H1 (cell line): ENCODE measurements around the gene MESD. TPM values are rescaled to one million over a fixed set of nuclear protein-coding genes. Genes with fewer than 3 reads are reported as not detected.

Experiments
- CTCF ChIA-PET: fragments of 300-600 bp; sonication (Branson Sonifier 250); formaldehyde crosslinking; loops from one replicate; lab custom pipeline; 2021; ENCODE audit not compliant: partially characterized antibody; lab: Charles Lee
- POLR2A ChIA-PET: fragments of 300-600 bp; sonication (Branson Sonifier 250); formaldehyde crosslinking; loops from one replicate; lab custom pipeline; 2021; ENCODE audit warnings: inconsistent platforms; ENCODE audit not compliant: partially characterized antibody; lab: Charles Lee
- DNase-seq, 2 experiments: peaks; one replicate each; pipeline versions ENCODE4 v3.0.0 to v3.0.0-alpha.2; 2010 to 2022; ENCODE audit warnings: low spot score in 2 of 2, low read depth in 1 of 2, mixed read lengths in 1 of 2
- FAIRE-seq: peaks from 2 replicates; lab custom pipeline; 2011; peaks lifted over from hg19 to GRCh38; lab: Jason Lieb, UNC
- H2AFZ ChIP-seq: 2 replicates; pipeline ENCODE4 v1.8.1; 2012; ENCODE audit warnings: low read length, inconsistent platforms
- H2AK5ac ChIP-seq: 2 replicates; pipeline ENCODE4 v1.6.1; 2013; ENCODE audit warnings: low read depth, low read length
- H2BK120ac ChIP-seq: replicated peaks from 2 replicates; pipeline ENCODE3; 2013; ENCODE audit warnings: low read depth, low read length, inconsistent platforms
- H2BK12ac ChIP-seq: 2 replicates; pipeline ENCODE4 v1.6.1; 2013; ENCODE audit warnings: low read depth, low read length
- H2BK15ac ChIP-seq: 2 replicates; pipeline ENCODE4 v1.6.1; 2013; ENCODE audit warnings: low read length
- H2BK20ac ChIP-seq: 2 replicates; pipeline ENCODE4 v1.6.1; 2013; ENCODE audit warnings: low read length
- H2BK5ac ChIP-seq: 2 replicates; pipeline ENCODE4 v1.6.1; 2013; ENCODE audit warnings: low read depth, low read length
- H3K14ac ChIP-seq: 2 replicates; pipeline ENCODE4 v1.6.1; 2013; ENCODE audit warnings: inconsistent platforms; ENCODE audit not compliant: insufficient read length
- H3K18ac ChIP-seq: 2 replicates; pipeline ENCODE4 v1.6.1; 2013; ENCODE audit warnings: low read length; ENCODE audit errors: extremely low read depth
- H3K23ac ChIP-seq: 2 replicates; pipeline ENCODE4 v1.6.1; 2013; ENCODE audit warnings: inconsistent platforms; ENCODE audit not compliant: insufficient read length
- H3K23me2 ChIP-seq: 2 replicates; pipeline ENCODE4 v1.6.1; 2013; ENCODE audit warnings: low read depth, low read length
- H3K27ac ChIP-seq: 2 replicates; pipeline ENCODE4 v1.6.1; 2011; ENCODE audit warnings: low read depth, low read length, inconsistent platforms
- H3K27me3 ChIP-seq, 4 experiments: replicated peaks in 1 of 4; 1 replicate in 1 of 4; 2 replicates in 3 of 4; pipeline versions ENCODE4 v1.6.1 to v1.8.1; 2011 to 2013; ENCODE audit warnings: low read length in 3 of 4, mild to moderate bottlenecking in 3 of 4, inconsistent platforms in 2 of 4, mixed read lengths in 2 of 4, moderate library complexity in 1 of 4; ENCODE audit not compliant: control insufficient read depth in 3 of 4, insufficient read depth in 3 of 4; ENCODE audit errors: extremely low read depth in 1 of 4
- H3K36me3 ChIP-seq, 4 experiments: 2 replicates each; pipeline versions ENCODE4 v1.6.1 to v1.8.1; 2011 to 2013; ENCODE audit warnings: mild to moderate bottlenecking in 4 of 4, low read length in 3 of 4, moderate library complexity in 2 of 4, control low read depth in 1 of 4, inconsistent platforms in 1 of 4; ENCODE audit not compliant: insufficient read depth in 4 of 4, control insufficient read depth in 2 of 4
- H3K4ac ChIP-seq: replicated peaks from 2 replicates; pipeline ENCODE3; 2013; ENCODE audit warnings: low read length, low read depth, mixed read lengths, inconsistent platforms; ENCODE audit not compliant: insufficient read length
- H3K4me1 ChIP-seq, 4 experiments: replicated peaks in 1 of 4; 1 replicate in 1 of 4; 2 replicates in 3 of 4; pipeline versions ENCODE4 v1.6.1 to v1.8.1; 2011 to 2013; ENCODE audit warnings: low read length in 3 of 4, inconsistent platforms in 2 of 4, mixed read lengths in 1 of 4; ENCODE audit not compliant: insufficient read depth in 4 of 4, control insufficient read depth in 3 of 4
- H3K4me2 ChIP-seq, 2 experiments: 2 replicates each; pipeline versions ENCODE4 v1.6.1 to v1.8.1; 2011 to 2013; ENCODE audit warnings: low read depth in 2 of 2, low read length in 2 of 2, control low read depth in 1 of 2, inconsistent platforms in 1 of 2, mild to moderate bottlenecking in 1 of 2; ENCODE audit not compliant: insufficient read depth in 1 of 2
- H3K4me3 ChIP-seq, 4 experiments: fragments of 200-600, 300-600 bp in 1 of 4; sonication (generic), shearing (Covaris generic), sonication (Bioruptor Twin) in 1 of 4; 2 replicates each; pipeline versions ENCODE4 v1.5.1 to v1.8.1; 2011 to 2016; ENCODE audit warnings: low read length in 4 of 4, low read depth in 3 of 4, control low read depth in 2 of 4, inconsistent platforms in 2 of 4, mild to moderate bottlenecking in 2 of 4, mixed read lengths in 1 of 4, moderate library complexity in 1 of 4; ENCODE audit not compliant: insufficient read depth in 2 of 4; ENCODE audit errors: extremely low read depth in 1 of 4
- H3K56ac ChIP-seq: replicated peaks from 2 replicates; pipeline ENCODE3; 2013; ENCODE audit warnings: low read depth, mild to moderate bottlenecking, mixed read lengths, low read length, inconsistent platforms; ENCODE audit not compliant: insufficient read length
- H3K79me1 ChIP-seq: 2 replicates; pipeline ENCODE4 v1.6.1; 2013; ENCODE audit warnings: low read depth, low read length, control low read depth
- H3K79me2 ChIP-seq, 2 experiments: 2 replicates each; pipeline versions ENCODE4 v1.6.1 to v1.8.1; 2012 to 2013; ENCODE audit warnings: low read length in 2 of 2, mild to moderate bottlenecking in 2 of 2, inconsistent platforms in 1 of 2; ENCODE audit not compliant: insufficient read depth in 2 of 2, control insufficient read depth in 1 of 2
- H3K9ac ChIP-seq, 4 experiments: replicated peaks in 1 of 4; 1 replicate in 1 of 4; 2 replicates in 3 of 4; pipeline versions ENCODE4 v1.6.1 to v1.8.1; 2011 to 2013; ENCODE audit warnings: low read depth in 3 of 4, low read length in 3 of 4, control low read depth in 2 of 4, mild to moderate bottlenecking in 2 of 4, moderate library complexity in 2 of 4, inconsistent platforms in 1 of 4; ENCODE audit errors: extremely low read depth in 1 of 4
- H3K9me3 ChIP-seq, 2 experiments: 2 replicates each; pipeline versions ENCODE4 v1.6.1 to v1.8.1; 2012 to 2013; ENCODE audit warnings: mild to moderate bottlenecking in 2 of 2, moderate library complexity in 2 of 2, control low read depth in 1 of 2, inconsistent platforms in 1 of 2, low read depth in 1 of 2, low read length in 1 of 2, mixed read lengths in 1 of 2; ENCODE audit not compliant: insufficient read depth in 2 of 2
- H4K20me1 ChIP-seq, 2 experiments: replicated peaks in 1 of 2; 2 replicates each; pipeline versions ENCODE3 to v1.8.1; 2011 to 2013; ENCODE audit warnings: inconsistent platforms in 2 of 2, low read length in 2 of 2, mild to moderate bottlenecking in 1 of 2; ENCODE audit not compliant: insufficient read depth in 2 of 2, control insufficient read depth in 1 of 2
- H4K5ac ChIP-seq: 2 replicates; pipeline ENCODE4 v1.6.1; 2013; ENCODE audit warnings: low read length, low read depth, mixed read lengths, inconsistent platforms; ENCODE audit not compliant: insufficient read length
- H4K8ac ChIP-seq: 2 replicates; pipeline ENCODE4 v1.8.0; 2013; ENCODE audit warnings: mild to moderate bottlenecking, moderate library complexity, low read length, inconsistent platforms; ENCODE audit not compliant: insufficient read depth; ENCODE audit errors: extremely low read depth
- H4K91ac ChIP-seq: replicated peaks from 2 replicates; pipeline ENCODE3; 2013; ENCODE audit warnings: low read length, mixed read lengths, inconsistent platforms; ENCODE audit not compliant: insufficient read length
- ASH2L ChIP-seq: fragments of 200-600, 300-600 bp; sonication (generic); IDR thresholded peaks from one replicate; pipeline ENCODE4 v1.7.1; 2017; ENCODE audit warnings: low read length
- ATF3 ChIP-seq: IDR thresholded peaks from 2 replicates; pipeline ENCODE4 v1.6.1; 2011; ENCODE audit warnings: low read depth, mild to moderate bottlenecking, low read length; ENCODE audit not compliant: insufficient read depth
- CBX5 ChIP-seq: fragments of 300-800, 300-1000 bp; sonication (generic); IDR thresholded peaks from 2 replicates; pipeline ENCODE4 v1.7.1; 2016; ENCODE audit warnings: antibody characterized with exemption, low read length, low read depth
- EZH2 ChIP-seq: fragments of 200-600 bp; sonication (generic); IDR thresholded peaks from 2 replicates; pipeline ENCODE4 v1.7.1; 2012; ENCODE audit warnings: low read depth, mild to moderate bottlenecking, moderate library complexity, low read length, inconsistent platforms; ENCODE audit not compliant: severe bottlenecking
- GTF2F1 ChIP-seq: IDR thresholded peaks from 2 replicates; pipeline ENCODE4 v1.6.1; 2012; ENCODE audit warnings: low read depth, low read length, improper control_type of control experiment, borderline replicate concordance
- MAX ChIP-seq: IDR thresholded peaks from 2 replicates; pipeline ENCODE4 v1.6.1; 2012; ENCODE audit warnings: inconsistent platforms
- RXRA ChIP-seq: IDR thresholded peaks from 2 replicates; pipeline ENCODE4 v1.6.1; 2011; ENCODE audit warnings: low read depth, mild to moderate bottlenecking, low read length, moderate library complexity; ENCODE audit not compliant: insufficient read depth
- TAF1 ChIP-seq: IDR thresholded peaks from 2 replicates; pipeline ENCODE4 v1.6.1; 2011; ENCODE audit warnings: mild to moderate bottlenecking, low read depth, low read length
- TBP ChIP-seq: IDR thresholded peaks from 2 replicates; pipeline ENCODE4 v1.6.1; 2011; ENCODE audit warnings: low read depth, low read length, improper control_type of control experiment
- TCF12 ChIP-seq: IDR thresholded peaks from 2 replicates; pipeline ENCODE4 v1.6.1; 2011; ENCODE audit warnings: low read depth, mild to moderate bottlenecking, low read length
- YY1 ChIP-seq: IDR thresholded peaks from 2 replicates; pipeline ENCODE4 v1.6.1; 2011; ENCODE audit warnings: low read depth, mild to moderate bottlenecking, low read length
- whole genome bisulfite sequencing, 2 experiments: shearing (Covaris generic) in 1 of 2; methylation state at CpG; one replicate each; pipeline versions ENCODE4 v1.1.6 to v1.1.7; 2013 to 2015; ENCODE audit warnings: low lambda C conversion rate in 2 of 2, mixed read lengths in 2 of 2, inconsistent platforms in 1 of 2, low coverage in 1 of 2, missing lambda C conversion rate in 1 of 2; ENCODE audit not compliant: insufficient replicate concordance in 2 of 2, insufficient coverage in 1 of 2, insufficient read length in 1 of 2; ENCODE audit errors: extremely low coverage in 1 of 2, missing lambda C conversion rate in 1 of 2; 5-methylcytosine and 5-hydroxymethylcytosine counted together
- polyA plus RNA-seq, 7 experiments: library from polyadenylated mRNA; depleted of rRNA in 3 of 7; stranded (reverse) in 5 of 7; unstranded in 2 of 7; fragments of >200 nt in 5 of 7; fragments of 200-250 nt in 2 of 7; gene quantifications; 1 replicate in 5 of 7; 2 replicates in 1 of 7; 4 replicates in 1 of 7; pipeline versions ENCODE4 v1.2.1 to v1.2.3, GENCODE V29; 2011 to 2013; ENCODE audit warnings: missing spikeins in 2 of 7, mixed read lengths in 2 of 7
- total RNA-seq: library from RNA; stranded (reverse); fragmentation: NEBNext Ultra II Directional; extraction: Animal tissue kit (Norgen Biotek cat#: 25700); gene quantifications from 2 replicates; pipeline ENCODE4 v1.2.1, GENCODE V29; 2021

Gene MESD
- total and polyA plus RNA-seq, 2 of the 8 experiments (the other 6 are each of a cell fraction or from before 2014, with no cell fraction given) = 11.0 to 28.3 TPM

- Histone ChIP-seq H3K9me3 (no peaks in the 10 kb centered on the region), H3K4me3 (no peak overlapping the region), H2BK20ac (no peak overlapping the region), H3K4me2 (no peak overlapping the region), H4K20me1 (peaks cover 0 to 3% of the 10 kb centered on the region in 2 experiments), H2BK12ac (no peak overlapping the region), H3K18ac (no peak overlapping the region), H3K14ac (no peak overlapping the region), H4K8ac (no peak overlapping the region), H2AK5ac (no peak overlapping the region), H2BK15ac (no peak overlapping the region), H3K27me3 (no peaks in the 10 kb centered on the region), H3K23ac (no peak overlapping the region), H3K79me1 (no peaks in the 10 kb centered on the region), H3K79me2 (no peaks in the 10 kb centered on the region), H3K36me3 (peaks cover 8 to 14% (median 11%) of the 10 kb centered on the region in 4 experiments; a peak in 5 of 8 replicates), H3K56ac (no peak overlapping the region), H3K4me1 (no peaks in the 10 kb centered on the region; a peak in 1 of 7 replicates), H3K27ac (no peak overlapping the region), H3K23me2 (no peaks in the 10 kb centered on the region), H4K91ac (no peak overlapping the region), H2BK120ac (no peak overlapping the region), H3K9ac (no peak overlapping the region), H2AFZ (no peak overlapping the region), H4K5ac (no peak overlapping the region), H2BK5ac (no peak overlapping the region), H3K4ac (no peak overlapping the region)
- POLR2A ChIA-PET = interaction anchor here (1.2 kb wide), 1 partner anchor 10 kb away, joined by 3 read pairs; no protein-coding TSS in a partner anchor
- FAIRE-seq (no peak), DNase-seq (no peak)
- WGBS, 2 experiments = 94% methylated on average over 3 of the region's 3 CpGs; no CpG with 5 or more reads in 1 of the 2 experiments
- no peak for TF ChIP-seq CBX5
- TF ChIP-seq GTF2F1 = no peak
- no peak for TF ChIP-seq TBP
- TF ChIP-seq ASH2L = no peak
- no peak for TF ChIP-seq YY1
- TF ChIP-seq EZH2 = no peak
- TF ChIP-seq ATF3 = no peak
- TF ChIP-seq TCF12 = no peak
- no peak for TF ChIP-seq TAF1
- no peak for TF ChIP-seq MAX
- TF ChIP-seq RXRA = no peak
- CTCF ChIA-PET = interaction anchor here (2.0 kb wide), 1 partner anchor 321 kb away, joined by 7 read pairs; no protein-coding TSS in a partner anchor
Observed at GRCh38 chr15:80944818-80945217, 44.8 kb downstream of the MESD start.
